ENCODE measurements around the gene LTBR.

GRCh38 chr12:6424866-6425265 is 40.9 kb downstream of the LTBR start:
- TF ChIP-seq EZH2 (IDR thresholded peaks at IDR 0.05; ENCODE audit: borderline replicate concordance) (no peak), CTCF (IDR thresholded peaks at IDR 0.05; ENCODE audit: poor library complexity) (no peak)
